HAP-1 (cell line): ENCODE results near the gene KIF1A.

ENCODE experiments used
- DNase-seq, 2 experiments: peaks; one replicate each; pipeline ENCODE4 v3.0.0-alpha.2; 2016 to 2020; ENCODE audit warnings: low spot score in 2 of 2
- H3K27me3 ChIP-seq: fragments of 250-450 bp; sonication (Bioruptor Pico); 2 replicates; pipeline ENCODE4 v1.5.1; 2020; ENCODE audit warnings: low read depth, mild to moderate bottlenecking, moderate library complexity
- H3K36me3 ChIP-seq: fragments of 250-450 bp; sonication (Bioruptor Pico); replicated peaks from 2 replicates; pipeline ENCODE4 v1.5.1; 2020; ENCODE audit warnings: mild to moderate bottlenecking
- H3K4me1 ChIP-seq: fragments of 250-450 bp; sonication (Bioruptor Pico); 2 replicates; pipeline ENCODE4 v1.5.1; 2020; ENCODE audit warnings: mild to moderate bottlenecking
- H3K4me3 ChIP-seq: fragments of 250-450 bp; sonication (Bioruptor Pico); 2 replicates; pipeline ENCODE4 v1.5.1; 2020; ENCODE audit warnings: mild to moderate bottlenecking, moderate library complexity
- H3K9me3 ChIP-seq: fragments of 250-450 bp; sonication (Bioruptor Pico); 2 replicates; pipeline ENCODE4 v1.5.1; 2020; ENCODE audit warnings: mild to moderate bottlenecking, moderate library complexity
- in situ Hi-C: fragments of 300-500 bp; cut with MboI; formaldehyde crosslinking; loops from 3 replicates; pipeline ENCODE4 v1.14.3; 2020; ENCODE audit warnings: low sequenced_read_pairs, inconsistent platforms, mixed read lengths

Gene KIF1A

DNA sequence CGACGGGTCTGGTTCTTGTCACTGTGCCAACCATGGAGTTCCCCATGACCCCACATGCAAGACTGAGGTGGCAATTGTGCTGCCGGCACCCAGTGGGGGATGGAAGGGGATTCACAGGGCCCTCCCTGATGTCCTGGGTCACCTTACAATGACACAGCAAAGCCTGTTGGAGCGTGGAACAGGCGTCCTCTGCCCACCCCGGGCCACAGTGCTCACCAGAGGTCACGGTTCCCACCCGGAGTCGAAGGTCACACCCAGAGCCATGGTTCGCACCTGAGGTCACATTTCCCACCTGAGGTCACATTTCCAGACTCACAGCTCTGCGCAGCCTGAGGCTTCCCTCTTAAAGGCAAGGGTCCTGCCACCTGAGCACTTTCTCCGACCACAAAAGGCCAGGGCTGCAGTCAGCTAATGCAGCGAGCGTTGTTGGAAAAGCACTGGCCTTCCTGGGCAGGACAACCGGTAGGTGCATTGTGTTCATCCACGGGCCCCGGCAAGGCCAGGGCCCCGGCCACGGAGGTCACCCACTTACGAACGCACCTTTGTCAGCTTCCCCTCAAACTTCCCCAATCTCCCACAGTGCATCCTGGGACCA lies 24.0 kb downstream of the KIF1A start:
- Histone ChIP-seq H3K4me3 (no peak overlapping the region), H3K27me3 (no peaks in the 10 kb centered on the region), H3K9me3 (no peaks in the 10 kb centered on the region), H3K4me1 (no peaks in the 10 kb centered on the region), H3K36me3 (peaks cover 63% of the 10 kb centered on the region)
- DNase-seq, result no peak
- in situ Hi-C loops, result no loop called here

DNA sequence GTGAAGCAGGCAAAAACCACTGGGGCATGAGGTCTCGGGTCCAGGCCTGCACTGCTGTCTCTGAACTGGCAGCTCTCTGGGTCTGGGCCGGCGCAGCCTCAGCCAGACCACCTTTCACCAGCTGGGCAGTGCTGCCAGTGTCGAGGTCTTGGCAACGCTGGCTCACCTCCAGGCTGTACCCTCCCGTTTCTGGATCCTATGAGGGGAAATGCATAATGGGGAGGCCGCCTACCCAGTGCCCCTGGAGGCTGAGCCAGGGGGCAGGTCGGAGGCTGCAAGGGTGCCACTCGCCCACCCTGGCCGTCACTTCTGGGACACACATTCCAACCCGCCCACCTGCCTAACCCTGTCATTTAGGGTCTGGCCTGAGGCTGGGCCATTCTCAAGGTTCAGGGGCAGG lies 24.6 kb downstream of the KIF1A start:
- H3K4me1 ChIP-seq, result no peaks in the 10 kb centered on the region
- H3K4me3 ChIP-seq, result no peak overlapping the region
- in situ Hi-C loops, result no loop called here
- DNase-seq, result no peak
- no peaks in the 10 kb centered on the region for H3K9me3 ChIP-seq
- peaks cover 69% of the 10 kb centered on the region for H3K36me3 ChIP-seq
- H3K27me3 ChIP-seq, result no peaks in the 10 kb centered on the region

DNA sequence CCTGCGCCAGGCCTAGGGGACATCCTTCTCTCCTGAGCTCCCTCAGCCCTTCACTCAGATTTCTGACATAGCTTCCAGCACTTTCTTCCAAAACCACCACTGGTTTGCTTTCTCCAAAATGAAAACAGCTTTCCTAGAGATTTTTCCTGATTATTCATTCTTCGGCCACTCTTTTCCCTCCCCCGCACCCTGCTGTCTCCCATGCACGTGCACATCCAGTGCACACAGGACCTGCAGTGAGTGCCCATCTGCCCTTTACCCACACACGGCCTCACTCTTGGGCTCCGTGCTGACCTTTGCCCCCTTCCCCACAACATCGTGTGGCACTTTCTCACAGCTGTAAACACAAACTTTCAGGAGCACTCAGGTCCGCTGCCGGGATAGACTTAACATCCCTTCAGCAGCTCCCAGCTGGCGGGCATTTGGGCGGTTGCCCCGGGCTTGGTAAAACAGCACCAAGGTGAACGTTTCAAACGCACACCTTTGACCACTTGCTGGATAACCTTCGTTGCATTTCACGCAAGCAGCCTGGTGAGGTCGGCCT lies 25.8 kb downstream of the KIF1A start:
- Histone ChIP-seq H3K4me3 (no peak overlapping the region), H3K36me3 (peaks cover 77% of the 10 kb centered on the region), H3K9me3 (no peaks in the 10 kb centered on the region), H3K4me1 (no peaks in the 10 kb centered on the region), H3K27me3 (no peaks in the 10 kb centered on the region)
- in situ Hi-C loops, result no loop called here
- no peak for DNase-seq

DNA sequence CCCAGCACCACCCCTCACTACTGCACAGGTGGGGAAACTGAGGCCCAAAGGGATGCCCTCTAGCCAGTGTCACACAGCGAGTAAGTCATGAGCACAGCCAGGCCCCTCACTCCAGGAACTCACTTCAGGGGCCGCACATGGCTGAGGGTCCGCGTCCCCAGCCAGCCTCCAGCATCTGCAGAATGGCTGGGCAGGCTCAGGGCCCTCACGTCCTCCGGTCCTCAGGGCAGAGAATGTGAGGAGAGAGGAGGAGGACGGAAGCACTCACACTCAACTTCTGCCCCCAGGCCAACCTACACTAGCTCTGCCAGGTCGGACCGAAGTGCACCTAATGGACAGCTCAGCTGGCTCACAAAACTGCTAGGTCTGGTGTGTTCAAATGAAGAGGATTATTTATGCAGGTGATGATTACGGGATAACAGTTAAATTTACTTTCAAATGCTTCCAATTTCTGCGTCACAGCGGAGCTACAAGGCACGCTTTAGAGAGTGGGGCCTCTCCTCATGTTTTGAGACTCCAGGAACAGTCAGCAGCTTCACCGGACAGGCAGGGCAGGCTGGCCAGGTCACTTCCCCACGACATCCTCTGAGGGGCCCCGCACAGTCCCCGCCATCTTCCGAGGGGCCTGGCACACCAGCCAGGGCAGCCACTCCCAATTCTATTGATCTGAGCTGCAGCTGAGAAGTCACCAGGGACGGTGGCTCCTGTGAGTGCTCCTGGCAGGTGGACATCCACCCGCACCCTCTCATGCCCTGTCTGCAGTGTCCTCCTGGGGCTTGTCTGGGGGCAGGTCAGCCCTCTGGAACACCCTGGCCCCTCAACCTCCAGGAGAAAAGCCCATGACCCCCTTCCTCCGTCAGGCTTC lies 26.5 kb downstream of the KIF1A start:
- peaks cover 79% of the 10 kb centered on the region for H3K36me3 ChIP-seq
- H3K4me3 ChIP-seq, result no peak overlapping the region
- no peak for DNase-seq
- no peaks in the 10 kb centered on the region for H3K9me3 ChIP-seq
- in situ Hi-C loops, result no loop called here
- H3K4me1 ChIP-seq, result no peaks in the 10 kb centered on the region
- H3K27me3 ChIP-seq, result no peaks in the 10 kb centered on the region

DNA sequence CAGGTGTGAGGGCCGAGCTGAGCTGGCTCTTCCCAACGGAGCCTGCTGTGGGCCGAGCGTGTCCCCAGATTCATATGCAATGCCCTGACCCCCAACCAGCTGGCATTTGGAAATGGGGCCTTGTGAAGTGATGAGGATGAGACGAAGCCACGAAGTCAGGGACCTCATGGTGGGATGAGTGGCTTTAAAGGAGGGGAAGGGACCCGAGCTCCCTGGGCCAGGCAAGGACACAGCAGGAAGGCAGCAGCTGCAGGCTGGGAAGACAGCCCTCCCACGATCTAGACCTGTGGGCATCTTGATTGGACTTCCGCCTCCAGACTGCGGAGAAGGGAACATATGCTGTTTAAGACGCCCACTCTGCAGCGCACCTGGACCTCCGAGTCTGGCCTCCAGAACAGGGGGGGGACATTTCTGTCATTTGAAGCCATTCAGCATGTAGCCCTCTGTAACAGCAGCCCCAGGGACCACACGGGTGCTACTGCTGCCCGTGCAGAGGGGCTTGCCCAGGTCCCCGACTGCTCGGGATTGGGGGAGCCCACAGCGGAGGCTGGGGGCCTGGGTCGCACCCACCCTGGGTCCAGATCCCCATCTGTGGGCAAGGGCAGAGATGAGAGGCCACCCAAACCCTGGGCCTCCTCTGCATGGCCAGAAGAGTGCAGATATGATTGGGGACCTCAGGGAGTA lies 27.2 kb downstream of the KIF1A start:
- H3K4me1 ChIP-seq, result no peaks in the 10 kb centered on the region
- no peak overlapping the region for H3K4me3 ChIP-seq
- in situ Hi-C loops, result no loop called here
- no peaks in the 10 kb centered on the region for H3K9me3 ChIP-seq
- peaks cover 78% of the 10 kb centered on the region for H3K36me3 ChIP-seq
- no peak for DNase-seq
- no peaks in the 10 kb centered on the region for H3K27me3 ChIP-seq

DNA sequence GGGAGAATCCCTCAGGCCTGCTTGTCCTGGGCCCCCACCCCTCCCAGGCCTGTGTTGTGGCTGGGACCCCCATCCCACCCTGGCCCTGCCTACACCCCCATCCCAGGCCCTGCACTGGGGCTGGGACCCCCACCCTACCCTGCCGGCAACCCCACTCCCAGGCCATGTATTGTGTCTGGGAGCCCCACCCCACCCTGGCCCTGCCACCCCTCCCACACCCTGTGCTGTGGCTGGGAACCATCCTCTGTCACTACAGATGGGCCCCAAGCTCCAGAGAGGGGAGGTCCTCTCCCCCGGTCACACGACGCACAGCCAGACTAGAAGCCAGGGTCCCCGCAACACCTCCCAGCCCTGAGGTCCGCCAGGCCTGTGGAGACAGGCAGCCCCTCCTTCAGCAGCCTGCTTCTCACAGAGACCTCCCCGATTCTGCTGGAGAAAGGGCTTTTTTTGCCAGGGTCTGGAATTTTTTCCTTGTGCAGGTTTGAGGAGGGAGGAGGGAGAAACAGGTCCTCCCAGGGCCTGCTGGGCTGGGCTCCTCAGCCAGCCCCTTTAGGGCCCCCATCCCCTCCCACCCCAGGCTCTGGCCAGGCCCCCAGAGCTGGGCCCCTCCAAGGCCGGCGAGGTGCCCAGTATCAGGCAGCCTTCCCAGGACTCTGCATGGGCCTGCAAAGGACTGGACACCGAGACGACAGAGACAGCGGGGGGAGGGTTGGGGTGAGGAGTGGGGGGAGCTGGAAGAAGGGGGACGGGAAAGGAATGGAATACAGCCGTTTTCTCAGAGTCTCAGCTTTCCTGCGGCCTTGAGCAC lies 28.0 kb downstream of the KIF1A start:
- DNase-seq, result no peak
- peaks cover 78% of the 10 kb centered on the region for H3K36me3 ChIP-seq
- in situ Hi-C loops, result no loop called here
- H3K4me3 ChIP-seq, result no peak overlapping the region
- no peaks in the 10 kb centered on the region for H3K4me1 ChIP-seq
- H3K9me3 ChIP-seq, result no peaks in the 10 kb centered on the region
- H3K27me3 ChIP-seq, result no peaks in the 10 kb centered on the region

DNA sequence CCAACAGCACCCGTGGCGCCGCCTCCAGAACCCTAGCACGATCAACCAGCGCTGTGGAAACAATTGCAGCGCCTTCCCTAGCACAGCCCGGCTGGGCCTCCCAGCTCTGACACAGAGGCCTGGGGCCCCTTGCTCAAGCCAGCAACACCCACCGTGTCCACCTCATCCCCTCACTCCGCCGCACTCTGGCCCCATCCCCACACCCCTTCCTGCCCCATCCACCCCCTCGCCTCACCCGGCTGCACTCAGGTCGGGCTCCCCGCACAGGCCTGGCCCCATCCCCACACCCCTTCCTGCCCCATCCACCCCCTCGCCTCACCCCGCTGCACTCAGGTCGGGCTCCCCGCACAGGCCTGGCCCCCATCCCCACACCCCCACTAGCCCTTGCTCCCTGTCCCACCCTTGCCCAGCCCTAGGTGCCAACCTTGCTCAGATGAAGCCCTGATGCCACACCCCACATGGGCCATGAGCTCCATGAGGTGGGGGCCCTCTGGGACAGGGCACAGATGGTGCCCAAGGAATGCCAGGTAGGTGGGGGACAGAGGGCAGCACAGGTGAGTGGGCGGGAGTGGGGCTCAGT lies 28.7 kb downstream of the KIF1A start:
- no peaks in the 10 kb centered on the region for H3K4me1 ChIP-seq
- H3K4me3 ChIP-seq, result no peak overlapping the region
- no peaks in the 10 kb centered on the region for H3K27me3 ChIP-seq
- no peaks in the 10 kb centered on the region for H3K9me3 ChIP-seq
- peaks cover 75% of the 10 kb centered on the region for H3K36me3 ChIP-seq
- DNase-seq, result no peak
- in situ Hi-C loops, result no loop called here

DNA sequence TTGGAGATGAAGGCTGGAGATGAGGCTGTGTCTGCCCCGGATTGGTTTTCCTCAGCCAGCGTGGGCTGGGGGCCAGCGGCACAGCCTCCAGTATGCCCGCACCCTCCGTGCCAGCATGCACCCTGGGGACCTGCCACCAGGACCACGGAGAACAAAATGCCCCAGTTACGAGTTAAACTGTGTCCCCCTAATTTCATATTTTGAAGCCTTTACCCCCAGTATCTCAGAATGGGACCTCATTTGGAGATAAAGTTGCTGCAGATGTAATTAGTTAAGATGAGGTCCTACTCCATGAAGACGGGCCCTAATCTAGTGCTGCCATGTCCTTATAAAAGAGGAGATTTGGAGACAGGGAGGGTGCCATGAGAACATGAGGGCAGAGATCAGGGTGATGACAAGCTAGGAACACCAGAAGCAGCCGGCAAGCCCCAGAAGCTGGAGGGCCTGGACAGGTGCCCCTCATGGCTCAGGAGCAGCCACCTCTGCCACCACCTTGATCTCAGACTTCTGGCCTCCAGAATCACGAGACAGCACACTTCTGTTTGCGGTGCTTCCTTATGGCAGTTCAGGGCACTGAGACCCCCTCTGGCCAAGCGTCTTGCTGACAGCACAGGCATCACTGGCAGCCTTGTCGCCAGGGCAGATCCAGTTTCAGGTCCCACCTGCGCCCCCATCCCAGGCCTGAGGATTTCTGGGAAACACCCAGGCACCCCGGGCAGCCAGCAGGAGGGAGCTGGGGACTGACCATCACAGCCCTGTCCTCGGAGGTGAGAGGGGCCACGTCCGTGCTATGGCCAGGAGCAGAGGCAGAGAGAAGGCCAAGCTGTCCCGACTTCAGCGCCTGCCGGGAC lies 29.4 kb downstream of the KIF1A start:
- H3K4me1 ChIP-seq, result no peaks in the 10 kb centered on the region
- no peaks in the 10 kb centered on the region for H3K9me3 ChIP-seq
- H3K36me3 ChIP-seq, result peaks cover 75% of the 10 kb centered on the region
- DNase-seq, result no peak
- in situ Hi-C loops, result no loop called here
- H3K27me3 ChIP-seq, result no peaks in the 10 kb centered on the region
- no peak overlapping the region for H3K4me3 ChIP-seq

DNA sequence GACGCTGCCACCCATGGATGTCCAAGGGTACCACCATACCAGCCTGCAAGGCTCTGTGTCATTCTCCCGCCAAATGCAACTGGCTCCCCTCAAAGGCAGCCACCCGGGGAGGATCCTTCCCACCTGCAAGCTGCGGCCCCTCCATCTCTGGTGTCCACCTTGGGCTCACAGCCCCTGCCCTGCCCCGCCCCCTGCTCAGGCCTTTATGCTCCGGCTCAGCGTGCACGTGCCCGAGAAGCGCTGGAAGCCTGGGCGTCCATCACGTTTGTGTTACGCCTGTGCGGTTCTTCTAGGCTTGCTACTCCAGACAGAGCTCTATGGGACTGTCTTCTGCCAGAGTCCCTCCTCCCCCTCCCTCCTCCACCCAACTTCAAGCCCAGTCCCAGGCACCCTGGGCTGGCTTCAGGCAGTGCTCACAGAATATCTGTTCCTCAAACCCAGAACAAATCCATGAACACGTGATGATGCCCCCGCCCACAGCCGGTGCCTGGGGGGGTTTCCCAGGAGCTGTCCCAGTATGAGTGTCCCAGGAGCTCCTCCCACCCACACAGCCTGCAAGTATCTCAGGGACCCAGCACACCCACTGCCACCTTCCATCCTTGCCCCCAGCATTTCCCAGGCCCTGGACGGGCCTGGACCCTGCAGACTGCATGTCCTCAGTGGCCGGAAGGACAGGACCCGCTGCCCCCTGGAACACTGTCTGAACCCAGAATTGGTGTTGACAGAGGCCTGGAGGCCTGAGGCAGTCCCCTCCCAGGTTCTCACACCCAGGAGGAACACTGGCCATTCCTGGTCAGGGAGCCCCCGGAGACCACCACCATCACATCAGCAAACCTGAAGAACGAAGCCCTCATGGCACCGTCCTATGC lies 30.3 kb downstream of the KIF1A start:
- Histone ChIP-seq H3K4me3 (no peak overlapping the region), H3K27me3 (no peaks in the 10 kb centered on the region), H3K36me3 (peaks cover 75% of the 10 kb centered on the region), H3K4me1 (no peaks in the 10 kb centered on the region), H3K9me3 (no peaks in the 10 kb centered on the region)
- no peak for DNase-seq
- in situ Hi-C loops, result no loop called here

DNA sequence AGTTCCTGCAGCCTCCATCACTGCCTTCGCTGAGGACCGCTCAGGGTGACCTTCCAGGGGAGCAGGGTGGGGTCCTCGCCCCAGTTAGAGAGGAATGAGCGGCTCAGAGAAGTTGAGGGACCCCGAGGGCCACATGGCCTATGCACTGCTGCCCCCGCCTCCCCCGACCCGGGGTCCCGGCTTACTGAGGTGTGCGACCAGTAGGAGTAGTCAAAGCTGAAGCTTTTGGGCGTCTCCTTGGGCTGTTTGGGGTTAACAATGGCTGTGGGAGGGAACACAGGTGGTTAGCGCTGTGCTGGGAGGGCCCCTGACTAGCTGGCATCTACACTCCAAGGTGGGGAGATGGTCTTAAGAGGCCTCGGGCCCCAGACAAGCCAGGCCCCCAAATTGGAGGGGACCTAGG lies 31.0 kb downstream of the KIF1A start:
- no peaks in the 10 kb centered on the region for H3K27me3 ChIP-seq
- in situ Hi-C loops, result no loop called here
- no peak for DNase-seq
- H3K36me3 ChIP-seq, result peaks cover 77% of the 10 kb centered on the region
- no peaks in the 10 kb centered on the region for H3K4me1 ChIP-seq
- no peaks in the 10 kb centered on the region for H3K9me3 ChIP-seq
- no peak overlapping the region for H3K4me3 ChIP-seq

DNA sequence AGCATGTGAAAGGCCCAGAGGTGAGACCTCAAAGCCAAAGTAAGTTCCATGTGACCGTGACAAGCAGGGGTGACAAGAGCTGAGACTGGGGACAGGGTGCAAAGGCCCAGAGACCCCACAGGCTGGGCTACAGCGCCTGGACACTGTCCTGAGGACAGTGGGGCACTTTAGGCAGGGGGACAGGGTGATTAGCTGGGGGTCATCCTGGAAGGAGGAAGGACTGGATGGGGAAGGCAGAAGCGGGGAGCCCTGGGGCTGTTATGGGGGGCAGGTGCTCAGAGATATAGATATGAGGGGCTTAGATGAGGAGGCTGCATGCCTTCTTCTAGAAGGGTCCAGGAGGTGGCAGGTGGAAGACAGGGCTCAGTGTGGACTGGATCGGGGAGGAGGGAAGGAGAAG lies 31.5 kb downstream of the KIF1A start:
- in situ Hi-C loops, result no loop called here
- Histone ChIP-seq H3K36me3 (peaks cover 77% of the 10 kb centered on the region), H3K9me3 (no peaks in the 10 kb centered on the region), H3K27me3 (no peaks in the 10 kb centered on the region), H3K4me1 (no peaks in the 10 kb centered on the region), H3K4me3 (no peak overlapping the region)
- DNase-seq, result no peak
